Stimulated activated CD4-positive, alpha-beta T cell treated with anti-CD3 and anti-CD28 coated beads, Interleukin-12 subunit alpha, Interleukin-12 subunit beta, amount 100 ng/mL, for 4 hours (primary cell): ENCODE measurements around the gene PHF14.

Source experiments
- DNase-seq: peaks from one replicate; pipeline ENCODE4 v3.0.0-alpha.2; 2020

The PHF14 gene

GRCh38 chr7:11216276-11216675 lies 242.6 kb downstream of the PHF14 start:
- no peak for DNase-seq

- no peak for DNase-seq
Observed at GRCh38 chr7:11217848-11218565, 244.3 kb downstream of the PHF14 start.
